ENCODE results near the gene RFPL4A. TPM values are rescaled to one million over a fixed set of nuclear protein-coding genes. Genes with fewer than 3 reads are reported as not detected.
"Not testable (repeated sequence)": the region's sequence is repeated elsewhere in the genome, so short reads cannot be mapped to it uniquely, and the experiment has no call there.

Gene RFPL4A
- total RNA-seq (1 to 10 TPM in 1 of 5 donors, not detected in 4; 1.7 TPM), polyA plus RNA-seq (not detected)
- long read RNA-seq, donor 1: 0 reads
- long read RNA-seq, donor 2: 0 reads
- long read RNA-seq, donor 3: 0 reads
- long read RNA-seq, donor 4: 0 reads
- long read RNA-seq, donor 5: 0 reads
- long read RNA-seq, donor 6: 0 reads
- long read RNA-seq, donor 7: 0 reads
- long read RNA-seq, donor 8: 0 reads
- long read RNA-seq, donor 9: 0 reads
- long read RNA-seq, donor 10: 0 reads

DNA sequence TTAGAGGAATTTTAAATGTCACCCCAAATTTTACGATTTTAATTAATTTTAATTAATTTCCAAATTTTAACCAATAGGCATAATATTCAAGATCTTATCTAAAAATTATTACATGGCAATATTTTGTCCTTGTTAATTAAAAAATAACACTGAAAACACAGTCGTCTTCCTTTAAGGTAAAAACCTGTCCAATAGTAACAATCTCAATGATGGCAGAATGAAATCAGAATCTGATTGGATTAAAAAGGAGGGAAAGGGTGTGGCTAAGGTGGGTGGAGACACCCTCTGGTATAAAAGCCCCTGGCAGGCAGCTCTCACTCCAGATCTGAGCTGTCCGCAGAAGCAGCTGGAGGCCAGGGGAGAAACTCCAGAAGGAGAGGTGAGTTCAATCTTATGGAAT, at the start of gene RFPL4A:
Gene RFPL4A (plus strand): TSS at position 301 of the 400 bp plus-strand sequence. CDS start 2,704 bp downstream, outside the sequence.
- H3K9me3 ChIP-seq; H3K27ac ChIP-seq; H3K4me3 ChIP-seq; H3K36me3 ChIP-seq; H3K4me1 ChIP-seq; intact Hi-C loops (cut with DNase I; ENCODE audit: low total_unique reads); H3K27me3 ChIP-seq; DNase-seq: not testable (repeated sequence)
- 83 to 95% (median 93%) methylated on average over 2 to 3 of the region's 3 CpGs for WGBS, 5 donors

GRCh38 chr19:55711719-55712118, 47.2 kb upstream of the RFPL4A start:
- no peak for DNase-seq
- WGBS, 5 donors: 63 to 76% (median 68%) methylated on average over 16 to 18 of the region's 18 CpGs
- intact Hi-C loops (cut with DNase I; ENCODE audit: low total_unique reads): no loop called here
- H3K9me3 ChIP-seq: no peaks in the 10 kb centered on the region
- H3K4me3 ChIP-seq: no peak overlapping the region
- no peak overlapping the region for H3K27ac ChIP-seq
- H3K27me3 ChIP-seq: peaks cover 0 to 17% (median 4%) of the 10 kb centered on the region in 3 donors
- no peaks in the 10 kb centered on the region for H3K4me1 ChIP-seq
- TF ChIP-seq, protein P1, sequence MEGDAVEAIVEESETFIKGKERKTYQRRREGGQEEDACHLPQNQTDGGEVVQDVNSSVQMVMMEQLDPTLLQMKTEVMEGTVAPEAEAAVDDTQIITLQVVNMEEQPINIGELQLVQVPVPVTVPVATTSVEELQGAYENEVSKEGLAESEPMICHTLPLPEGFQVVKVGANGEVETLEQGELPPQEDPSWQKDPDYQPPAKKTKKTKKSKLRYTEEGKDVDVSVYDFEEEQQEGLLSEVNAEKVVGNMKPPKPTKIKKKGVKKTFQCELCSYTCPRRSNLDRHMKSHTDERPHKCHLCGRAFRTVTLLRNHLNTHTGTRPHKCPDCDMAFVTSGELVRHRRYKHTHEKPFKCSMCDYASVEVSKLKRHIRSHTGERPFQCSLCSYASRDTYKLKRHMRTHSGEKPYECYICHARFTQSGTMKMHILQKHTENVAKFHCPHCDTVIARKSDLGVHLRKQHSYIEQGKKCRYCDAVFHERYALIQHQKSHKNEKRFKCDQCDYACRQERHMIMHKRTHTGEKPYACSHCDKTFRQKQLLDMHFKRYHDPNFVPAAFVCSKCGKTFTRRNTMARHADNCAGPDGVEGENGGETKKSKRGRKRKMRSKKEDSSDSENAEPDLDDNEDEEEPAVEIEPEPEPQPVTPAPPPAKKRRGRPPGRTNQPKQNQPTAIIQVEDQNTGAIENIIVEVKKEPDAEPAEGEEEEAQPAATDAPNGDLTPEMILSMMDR (IDR thresholded peaks at IDR 0.05): no peak
- TF ChIP-seq POLR2AphosphoS5 (IDR thresholded peaks at IDR 0.05) (no peak), POLR2A (IDR thresholded peaks at IDR 0.05) (no peak), EP300 (IDR thresholded peaks at IDR 0.05) (no peak)
- H3K36me3 ChIP-seq: no peaks in the 10 kb centered on the region

DNA sequence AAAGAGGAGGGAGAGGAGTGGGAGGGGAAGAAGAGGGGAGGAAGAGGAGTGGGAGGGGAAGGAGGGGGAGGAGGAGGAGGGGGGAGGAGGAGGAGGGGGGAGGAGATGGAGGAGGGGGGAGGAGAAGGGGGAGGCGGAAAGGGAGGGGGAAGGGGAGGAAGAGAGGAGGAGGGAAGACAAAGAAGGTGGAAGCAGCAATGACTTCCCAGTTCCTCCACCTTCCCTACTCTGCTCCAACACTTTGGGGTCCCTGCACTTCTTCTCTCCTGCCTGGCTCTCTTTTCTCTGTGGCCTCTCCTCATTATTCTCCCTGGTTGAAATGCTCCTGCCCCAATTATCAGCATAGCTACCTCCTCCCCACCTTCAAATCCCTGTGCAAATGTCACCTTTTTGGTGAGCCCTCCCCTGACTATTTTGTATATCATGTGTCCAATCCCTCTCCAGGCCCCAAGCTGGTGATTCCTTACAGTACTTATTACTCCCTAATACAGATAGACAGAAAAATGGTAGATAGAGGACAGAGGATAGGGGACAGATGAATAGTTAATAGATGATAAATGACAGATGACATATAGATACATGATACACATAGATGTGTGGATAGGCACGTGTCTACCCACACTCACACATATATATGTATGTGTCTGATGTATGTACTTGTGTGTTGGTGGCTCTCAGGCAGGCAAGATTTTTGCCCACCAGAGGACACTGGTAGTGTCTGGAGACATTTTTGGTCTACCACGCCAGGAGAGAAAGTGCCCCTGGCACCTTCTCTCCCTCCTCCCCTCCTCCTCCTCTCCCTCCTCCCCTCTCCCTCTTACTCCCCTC, 45.9 kb upstream of the RFPL4A start:
- TF ChIP-seq, protein P1 (IDR thresholded peaks at IDR 0.05): no peak
- TF ChIP-seq POLR2A (IDR thresholded peaks at IDR 0.05) (no peak), POLR2AphosphoS5 (IDR thresholded peaks at IDR 0.05) (no peak), EP300 (IDR thresholded peaks at IDR 0.05) (no peak)
- H3K27ac ChIP-seq: no peak overlapping the region
- no peaks in the 10 kb centered on the region for H3K9me3 ChIP-seq
- intact Hi-C loops (cut with DNase I; ENCODE audit: low total_unique reads): no loop called here
- H3K36me3 ChIP-seq: no peaks in the 10 kb centered on the region
- H3K27me3 ChIP-seq: peaks cover 0 to 30% (median 12%) of the 10 kb centered on the region in 3 donors
- no peak for DNase-seq
- H3K4me3 ChIP-seq: no peak overlapping the region
- no peaks in the 10 kb centered on the region for H3K4me1 ChIP-seq
- 67 to 76% (median 71%) methylated on average over 2 of the region's 3 CpGs for WGBS, 5 donors

DNA sequence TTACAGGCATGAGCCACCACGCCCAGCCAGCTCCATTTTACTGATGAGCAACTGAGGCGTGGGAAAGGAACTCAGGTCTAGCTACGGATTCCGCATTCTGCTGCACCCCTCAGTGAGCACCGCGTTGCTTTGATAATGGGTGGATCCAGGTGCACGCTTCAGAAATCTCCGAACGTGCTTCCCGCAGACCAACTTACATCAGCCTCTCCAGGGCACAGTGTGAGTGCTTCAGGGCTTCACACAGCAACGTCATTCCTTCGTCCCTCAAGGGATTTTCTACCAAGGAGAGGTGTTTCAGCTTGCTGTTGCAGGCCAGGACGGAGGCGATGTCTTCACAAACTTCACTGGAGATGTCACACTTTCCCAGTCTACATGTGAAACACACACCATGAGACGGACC, 42.4 kb upstream of the RFPL4A start:
- Histone ChIP-seq H3K36me3 (no peaks in the 10 kb centered on the region), H3K27me3 (peaks cover 0 to 61% (median 12%) of the 10 kb centered on the region in 3 donors), H3K9me3 (peaks cover 3 to 14% (median 6%) of the 10 kb centered on the region in 4 donors), H3K4me3 (no peak overlapping the region), H3K4me1 (no peaks in the 10 kb centered on the region), H3K27ac (no peak overlapping the region)
- intact Hi-C loops (cut with DNase I; ENCODE audit: low total_unique reads): no loop called here
- TF ChIP-seq, protein P1 (IDR thresholded peaks at IDR 0.05): no peak
- TF ChIP-seq POLR2A (IDR thresholded peaks at IDR 0.05): no peak
- TF ChIP-seq POLR2AphosphoS5 (IDR thresholded peaks at IDR 0.05): no peak
- TF ChIP-seq EP300 (IDR thresholded peaks at IDR 0.05): no peak
- no peak for DNase-seq
- 79 to 88% (median 83%) methylated on average over 15 of the region's 15 CpGs for WGBS, 5 donors
